AG04450 (cell line): ENCODE data around the gene DDR2. TPM values are rescaled to one million over a fixed set of nuclear protein-coding genes. Genes with fewer than 3 reads are reported as not detected.

Experiments
- CTCF ChIA-PET: fragments of 300-600, 350-600 bp; formaldehyde crosslinking; extraction: SDS; loops from one replicate; lab custom pipeline; 2022; ENCODE audit warnings: antibody characterized with exemption, inconsistent platforms; lab: Charles Lee
- POLR2A ChIA-PET: fragments of 350-600 bp; formaldehyde crosslinking; extraction: SDS; loops from one replicate; lab custom pipeline; 2021; ENCODE audit warnings: antibody characterized with exemption, inconsistent platforms; lab: Yijun Ruan, JAX
- DNase-seq: peaks from one replicate; pipeline ENCODE4 v3.0.0-alpha.2; 2011; ENCODE audit warnings: low read depth, low spot score
- H3K27ac ChIP-seq: one replicate; pipeline ENCODE4 v1.5.1; 2012; ENCODE audit warnings: low read depth, low read length, control low read depth
- H3K27me3 ChIP-seq: one replicate; pipeline ENCODE4 v1.6.0; 2012; ENCODE audit warnings: low read length; ENCODE audit not compliant: control insufficient read depth, insufficient read depth
- H3K4me3 ChIP-seq: 2 replicates; pipeline ENCODE4 v1.5.1; 2011; ENCODE audit warnings: mild to moderate bottlenecking, low read depth, low read length, control low read depth
- H3K9me3 ChIP-seq: 2 replicates; pipeline ENCODE4 v1.5.1; 2012; ENCODE audit warnings: low read length; ENCODE audit not compliant: control insufficient read depth, insufficient read depth
- CTCF ChIP-seq: IDR thresholded peaks from 2 replicates; pipeline ENCODE4 v1.5.1; 2011; ENCODE audit warnings: low read depth, low read length, control low read depth, inconsistent platforms
- polyA plus RNA-seq: library from polyadenylated mRNA; depleted of rRNA; stranded (reverse); fragments of >200 nt; gene quantifications from 2 replicates; pipeline ENCODE4 v1.2.3, GENCODE V29; 2011

The DDR2 gene
- polyA plus RNA-seq, 1 experiment, result 194 TPM

- ChIA-PET CTCF (interaction anchor here (5.8 kb wide), 1 partner anchor 7 kb away, joined by 43 read pairs; no protein-coding TSS in a partner anchor), POLR2A (no interaction called here)
- Histone ChIP-seq H3K27me3 (no peaks in the 10 kb centered on the region), H3K27ac (no peak overlapping the region), H3K9me3 (peaks cover 5% of the 10 kb centered on the region; the same call in 1 of the 2 replicates), H3K4me3 (no peak overlapping the region)
- no peak for TF ChIP-seq CTCF
- DNase-seq, result no peak
Observed at GRCh38 chr1:162621256-162621655, 11.0 kb upstream of the DDR2 start.

DNA sequence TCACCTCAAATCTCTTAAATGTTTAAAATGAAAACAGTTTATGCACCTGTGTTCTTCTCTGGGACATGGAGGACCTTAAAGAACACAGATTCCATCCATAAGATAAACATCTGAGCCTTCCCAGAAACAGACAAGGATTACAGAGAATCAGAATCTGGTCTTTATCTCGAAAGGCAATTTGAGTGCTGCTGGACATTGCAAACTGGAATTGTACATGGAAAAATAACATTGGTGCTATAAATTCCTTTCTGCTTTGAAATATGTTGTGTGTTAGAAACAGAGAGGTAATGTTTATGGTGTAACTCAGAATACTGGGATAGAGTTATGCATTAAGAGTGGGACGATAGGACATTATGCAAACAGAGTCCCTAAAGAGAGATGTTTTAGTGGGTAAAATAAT lies 6.6 kb upstream of the DDR2 start:
- CTCF ChIA-PET, result interaction anchor here (0.6 to 5.8 kb wide), 4 partner anchors 12 to 174 kb away, joined by 4 to 43 read pairs (median 6); no protein-coding TSS in a partner anchor
- Histone ChIP-seq H3K27ac (no peak overlapping the region), H3K27me3 (no peaks in the 10 kb centered on the region), H3K9me3 (no peaks in the 10 kb centered on the region), H3K4me3 (no peak overlapping the region)
- TF ChIP-seq CTCF, result no peak
- POLR2A ChIA-PET, result no interaction called here
- no peak for DNase-seq

GRCh38 chr1:162626094-162626493 lies 6.2 kb upstream of the DDR2 start:
- H3K9me3 ChIP-seq, result no peaks in the 10 kb centered on the region
- no peak for TF ChIP-seq CTCF
- H3K27me3 ChIP-seq, result no peaks in the 10 kb centered on the region
- peak overlapping the region; percentile 10; the same call in 1 of the 2 replicates for H3K4me3 ChIP-seq
- POLR2A ChIA-PET, result no interaction called here
- no peak for DNase-seq
- CTCF ChIA-PET, result interaction anchor here (0.6 to 5.8 kb wide), 7 partner anchors 8 to 222 kb away, joined by 3 to 43 read pairs (median 4); no protein-coding TSS in a partner anchor
- H3K27ac ChIP-seq, result no peak overlapping the region

DNA sequence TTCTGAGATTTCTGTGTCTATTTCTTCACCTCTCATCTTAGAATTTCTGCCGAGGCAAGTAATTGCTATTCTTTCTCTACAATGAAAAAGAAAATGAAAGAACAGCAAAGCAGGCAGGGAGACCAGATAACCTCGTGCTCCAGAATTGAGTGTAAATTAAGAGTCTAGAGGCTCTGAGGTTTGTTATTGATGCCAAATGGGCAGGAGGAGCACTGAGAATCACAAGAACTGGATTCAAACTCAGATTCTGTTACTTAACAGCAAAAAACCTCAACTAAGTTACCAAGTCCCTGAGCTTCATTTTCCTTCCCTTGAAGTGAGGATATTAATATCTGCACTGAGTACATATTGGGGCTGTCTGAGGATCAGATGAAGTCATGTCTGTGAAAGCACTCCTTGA lies 5.5 kb upstream of the DDR2 start:
- DNase-seq, result no peak
- Histone ChIP-seq H3K9me3 (no peaks in the 10 kb centered on the region), H3K4me3 (peak overlapping the region; percentile 27), H3K27me3 (no peaks in the 10 kb centered on the region), H3K27ac (no peak overlapping the region)
- ChIA-PET CTCF (interaction anchor here (0.7 to 5.8 kb wide), 7 partner anchors 9 to 221 kb away, joined by 3 to 43 read pairs (median 3); no protein-coding TSS in a partner anchor), POLR2A (no interaction called here)
- TF ChIP-seq CTCF, result no peak

DNA sequence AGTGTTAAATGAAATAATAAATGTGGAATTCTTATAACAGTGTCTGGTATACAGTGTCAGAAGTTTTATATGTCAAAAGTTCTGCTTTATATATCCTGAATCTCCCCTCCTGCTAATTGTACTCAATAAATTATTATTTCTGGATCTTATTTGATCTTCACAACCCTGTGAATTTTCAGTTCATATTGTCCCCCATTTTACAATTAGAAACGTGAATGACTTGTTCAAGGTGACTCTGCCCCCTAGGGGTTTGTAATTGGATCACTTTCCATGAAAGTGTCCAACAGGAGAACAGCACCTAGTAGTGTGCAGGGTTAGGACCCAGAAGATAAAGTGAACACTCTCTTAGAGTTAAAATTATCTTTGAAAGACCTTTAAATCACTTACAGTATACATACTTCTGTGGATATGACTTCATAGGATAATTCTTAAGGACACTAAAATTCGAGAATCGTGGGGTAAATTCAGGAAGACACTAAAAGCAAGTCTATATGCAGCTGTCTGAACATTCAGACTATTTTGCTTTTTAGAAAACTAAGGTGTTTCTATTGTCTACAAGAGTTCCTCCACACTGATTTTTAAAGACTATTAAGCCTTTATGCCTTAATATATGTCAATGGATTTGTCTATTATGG lies 4.5 kb upstream of the DDR2 start:
- ChIA-PET POLR2A (no interaction called here), CTCF (interaction anchor here (1.5 to 6.5 kb wide), 2 partner anchors 14 to 172 kb away, joined by 3 to 70 read pairs; no protein-coding TSS in a partner anchor)
- Histone ChIP-seq H3K4me3 (no peak overlapping the region), H3K9me3 (no peaks in the 10 kb centered on the region), H3K27me3 (no peaks in the 10 kb centered on the region), H3K27ac (no peak overlapping the region)
- no peak for DNase-seq
- TF ChIP-seq CTCF, result peak; percentile 58
